H54 (cell line): ENCODE measurements around the gene GNAL.

ENCODE experiments used
- DNase-seq: peaks from one replicate; pipeline ENCODE4 v3.0.0; 2011; ENCODE audit warnings: low spot score, mixed read lengths; ENCODE audit not compliant: insufficient read length
- FAIRE-seq: peaks from 3 replicates; lab custom pipeline; 2011; peaks lifted over from hg19 to GRCh38; lab: Jason Lieb, UNC
- POLR2A ChIP-seq: IDR thresholded peaks from 2 replicates; pipeline ENCODE4 v1.6.1; 2011; ENCODE audit warnings: low read depth, mild to moderate bottlenecking, low read length

Gene GNAL

DNA sequence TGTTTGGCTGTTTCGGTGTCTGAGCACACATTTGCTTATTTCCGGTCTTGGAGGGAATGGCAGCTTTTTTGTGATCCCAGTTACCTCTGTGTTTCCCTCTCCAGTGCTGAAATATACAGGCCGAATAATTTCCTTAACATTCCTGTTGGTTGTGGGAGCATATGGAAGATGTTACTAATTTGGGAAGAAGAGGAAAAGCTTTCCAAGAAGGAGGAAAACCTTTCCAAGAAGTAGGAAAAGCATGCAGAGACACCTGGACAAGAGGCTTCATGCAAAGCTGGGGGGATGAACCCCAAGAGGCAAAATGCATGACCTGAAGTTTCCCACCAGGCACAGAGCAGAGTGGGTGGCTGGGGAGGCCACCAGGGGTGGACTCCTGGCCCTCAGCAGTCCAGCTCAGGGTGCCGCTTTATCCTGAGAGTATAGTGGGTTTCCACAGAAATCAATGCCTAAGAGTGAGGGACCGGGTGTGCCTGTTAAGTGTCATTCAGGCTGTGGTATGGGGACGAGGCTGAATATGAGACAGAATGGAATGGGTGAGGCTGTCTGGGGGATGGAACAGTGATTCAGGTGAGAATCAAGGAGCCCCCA is 25.5 kb upstream of the GNAL start:
- FAIRE-seq (no peak), DNase-seq (no peak)
- TF ChIP-seq POLR2A, result no peak

- DNase-seq, result no peak
- FAIRE-seq, result no peak
- no peak for TF ChIP-seq POLR2A
These were observed 24.8 kb upstream of the GNAL start for GRCh38 chr18:11664286-11664685.

DNA sequence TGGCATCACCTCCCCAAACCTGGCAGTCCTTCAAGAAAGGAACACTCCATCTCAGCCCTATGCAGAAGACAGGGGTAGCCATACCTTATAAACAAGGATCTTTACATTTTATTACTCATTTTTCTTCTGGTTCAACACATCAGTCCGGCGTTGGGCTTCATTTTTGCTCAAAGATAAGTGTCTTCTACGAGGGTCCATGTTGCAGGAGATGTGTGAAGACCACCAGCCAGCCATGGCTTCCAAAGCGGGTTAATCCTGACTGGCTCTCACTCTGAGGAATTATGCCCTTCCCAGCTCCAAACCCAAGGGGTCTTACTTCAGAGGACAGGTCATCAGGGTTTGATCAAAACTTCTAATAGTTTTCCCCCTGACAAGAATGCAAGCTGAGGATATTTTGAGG is 23.9 kb upstream of the GNAL start:
- no peak for TF ChIP-seq POLR2A
- FAIRE-seq (no peak), DNase-seq (no peak)

- no peak for DNase-seq
- FAIRE-seq, result no peak
These were observed 23.5 kb upstream of the GNAL start for GRCh38 chr18:11665587-11665986.

GRCh38 chr18:11666176-11666575 is 22.9 kb upstream of the GNAL start:
- TF ChIP-seq POLR2A, result no peak
- DNase-seq (no peak), FAIRE-seq (no peak)

More at GRCh38 chr18:11665587-11665986, 23.5 kb upstream of the GNAL start:
- no peak for TF ChIP-seq POLR2A

DNA sequence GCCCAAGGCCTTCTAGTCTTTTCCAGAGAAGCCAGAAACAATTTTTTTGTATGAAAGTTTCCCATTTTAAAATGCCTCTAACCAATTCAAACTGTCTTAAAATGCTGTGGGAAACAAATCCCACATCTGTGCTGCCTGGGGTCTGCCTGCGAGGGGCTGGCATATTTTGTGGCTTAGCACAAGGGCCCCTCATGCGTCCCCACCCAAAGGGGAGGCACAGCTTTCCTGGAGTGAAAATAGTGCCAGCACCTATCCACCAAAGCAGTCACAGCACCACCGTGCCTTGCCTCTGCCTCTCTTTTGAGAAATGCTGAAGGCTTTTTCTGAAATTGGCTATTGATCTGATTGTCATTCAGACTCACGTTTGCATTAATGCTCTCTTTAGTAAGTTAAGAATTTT is 22.2 kb upstream of the GNAL start:
- FAIRE-seq (no peak), DNase-seq (no peak)
- no peak for TF ChIP-seq POLR2A

- TF ChIP-seq POLR2A, result no peak
- DNase-seq (no peak), FAIRE-seq (no peak)
These were observed 21.5 kb upstream of the GNAL start for GRCh38 chr18:11667578-11667977.

DNA sequence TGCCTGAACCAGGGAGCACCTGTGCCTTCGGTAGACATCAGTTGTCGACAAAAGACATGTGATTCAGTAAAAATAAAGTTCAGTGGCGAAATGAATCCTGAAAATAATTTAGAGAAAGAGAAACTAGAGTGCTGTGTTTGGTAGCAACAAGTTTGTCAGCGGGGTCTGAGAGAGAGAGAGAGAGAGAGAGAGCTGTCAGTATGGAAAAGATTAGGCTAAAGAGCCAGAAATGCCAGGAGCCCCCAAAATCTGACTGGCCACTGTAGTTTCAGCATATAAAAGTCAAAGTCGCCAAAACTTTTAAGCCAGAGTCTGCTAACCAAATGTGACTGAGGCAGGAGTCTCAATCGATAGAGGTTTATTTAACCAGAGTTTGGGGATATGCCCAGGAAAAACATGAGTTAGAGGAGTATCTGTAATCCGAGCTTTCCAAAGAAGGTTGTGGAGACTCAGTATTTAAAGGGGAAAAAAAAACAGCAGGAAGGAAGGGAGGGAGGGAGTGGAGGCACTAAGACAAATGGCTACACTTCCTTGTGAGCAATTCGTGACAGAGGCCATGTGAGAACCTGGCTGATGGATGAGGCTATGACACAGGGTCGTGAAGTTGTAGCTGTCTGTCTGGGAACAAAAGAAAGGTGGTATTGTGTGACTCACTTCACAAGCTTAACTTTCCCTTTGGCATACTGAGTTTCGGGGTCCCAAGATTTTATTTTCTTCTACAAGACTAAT is 20.5 kb upstream of the GNAL start:
- TF ChIP-seq POLR2A, result no peak
- no peak for FAIRE-seq
- no peak for DNase-seq

DNA sequence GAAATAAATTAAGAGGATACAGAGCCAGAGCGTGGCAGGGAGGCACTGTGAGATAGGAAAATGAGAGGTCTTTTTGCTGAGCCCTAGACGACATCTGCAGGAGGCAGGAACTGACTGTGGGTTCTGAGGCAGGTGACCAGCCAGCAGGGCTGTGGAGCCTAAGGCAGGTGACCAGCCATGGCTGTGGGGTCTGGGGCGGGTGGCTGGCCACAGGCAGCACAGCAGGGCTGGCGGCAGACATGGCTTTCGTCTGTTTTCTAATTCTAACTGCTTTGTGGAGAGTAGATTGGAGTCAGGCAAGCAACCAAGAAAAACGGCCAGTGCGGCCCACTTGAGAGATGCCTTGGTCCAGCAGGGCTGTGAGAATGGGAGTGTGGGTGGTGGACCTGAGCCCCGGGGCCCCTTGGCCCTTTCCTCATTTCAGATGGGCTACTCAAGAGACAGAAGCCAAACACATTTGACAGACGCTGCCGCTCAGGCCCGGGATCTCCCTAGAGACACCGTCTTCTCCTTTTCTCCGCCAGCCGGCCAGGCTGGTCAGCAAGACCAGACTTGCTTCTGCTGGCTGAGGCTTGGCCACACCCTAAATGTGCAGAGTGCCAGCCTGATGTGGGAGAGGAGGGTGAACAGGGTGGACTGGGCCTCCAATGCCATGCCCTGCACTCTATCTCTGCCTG is 19.7 kb upstream of the GNAL start:
- FAIRE-seq (no peak), DNase-seq (no peak)
- TF ChIP-seq POLR2A, result no peak

DNA sequence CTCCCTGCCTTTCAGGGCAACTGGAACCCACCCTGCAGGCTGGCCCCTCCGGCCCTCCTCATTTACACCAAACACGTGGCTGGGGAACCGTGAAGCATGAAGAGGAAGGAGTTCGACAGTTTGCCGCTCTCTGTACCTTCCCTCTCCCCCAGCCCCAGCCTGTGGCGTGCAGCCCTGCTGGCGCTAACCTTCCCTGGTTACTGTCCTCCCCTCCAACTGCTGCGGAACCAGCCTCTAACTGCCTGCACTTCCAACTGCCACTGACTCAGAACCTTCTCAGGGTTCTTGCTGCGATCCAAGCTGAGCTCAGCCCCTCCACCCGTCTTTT is 19.2 kb upstream of the GNAL start:
- FAIRE-seq (no peak), DNase-seq (no peak)
- no peak for TF ChIP-seq POLR2A

- FAIRE-seq (no peak), DNase-seq (no peak)
- no peak for TF ChIP-seq POLR2A
These were observed 17.9 kb upstream of the GNAL start for GRCh38 chr18:11671156-11671555.

GRCh38 chr18:11672198-11672597 is 16.9 kb upstream of the GNAL start:
- TF ChIP-seq POLR2A, result no peak
- FAIRE-seq (no peak), DNase-seq (no peak)

- FAIRE-seq (no peak), DNase-seq (no peak)
- TF ChIP-seq POLR2A, result no peak
These were observed 16.1 kb upstream of the GNAL start for GRCh38 chr18:11672846-11673454.

- no peak for TF ChIP-seq POLR2A
- DNase-seq (no peak), FAIRE-seq (no peak)
These were observed 15.5 kb upstream of the GNAL start for GRCh38 chr18:11673560-11673959.

GRCh38 chr18:11674119-11674518 is 14.9 kb upstream of the GNAL start:
- TF ChIP-seq POLR2A, result no peak
- no peak for FAIRE-seq
- DNase-seq, result no peak
